HCT116 (cell line): Measurements from ENCODE around the gene ADARB2. TPM values are rescaled to one million over a fixed set of nuclear protein-coding genes. Genes with fewer than 3 reads are reported as not detected.

Experiments used
- ATAC-seq: fragments of 200-7000 bp; cut with Tn5 transposase; 2 replicates; pipeline ENCODE4 v1.9.1; 2020; ENCODE audit warnings: mild to moderate bottlenecking, moderate library complexity
- BruUV-seq: library from RNA; stranded (reverse); fragments of 400-500 nt; replicated peaks from 2 replicates; lab custom pipeline; 2021; lab: Mats Ljungman, UMichigan
- CTCF ChIA-PET: fragments of 300-600 bp; sonication (Branson Sonifier 250); formaldehyde crosslinking; loops from one replicate; lab custom pipeline; 2021; ENCODE audit warnings: antibody characterized with exemption; lab: Charles Lee
- POLR2A ChIA-PET: fragments of 300-600, 350-600 bp; sonication (Branson Sonifier 250); formaldehyde crosslinking; loops from one replicate; lab custom pipeline; 2021; ENCODE audit warnings: antibody characterized with exemption; lab: Charles Lee
- RAD21 ChIA-PET, 2 experiments: fragments of 300-600 bp; sonication (Branson Sonifier 250); formaldehyde crosslinking; loops; one replicate each; lab custom pipeline; 2023; ENCODE audit warnings: low total read pairs in 2 of 2; ENCODE audit not compliant: uncharacterized antibody in 2 of 2, unreplicated experiment in 2 of 2, low non-redundant PET in 1 of 2; lab: Charles Lee
- DNase-seq: peaks from one replicate; pipeline ENCODE4 v3.0.0-alpha.2; 2010; ENCODE audit warnings: low read depth, low spot score
- H2AFZ ChIP-seq: fragments of 200-600 bp; shearing (Covaris generic), sonication (generic); 2 replicates; pipeline ENCODE4 v1.6.1; 2017; ENCODE audit warnings: low read depth, mixed run types, mixed read lengths, antibody characterized with exemption, low read length; ENCODE audit not compliant: poor library complexity, severe bottlenecking
- H3K27ac ChIP-seq: 2 replicates; pipeline ENCODE4 v1.5.1; 2012; ENCODE audit warnings: low read depth, low read length
- H3K27me3 ChIP-seq: fragments of 200-600 bp; sonication (generic); 2 replicates; pipeline ENCODE4 v1.6.1; 2016; ENCODE audit warnings: mixed run types, low read length, mixed read lengths; ENCODE audit not compliant: insufficient read depth
- H3K36me3 ChIP-seq, 2 experiments: fragments of 200-500 bp in 1 of 2; fragments of 200-600 bp in 1 of 2; sonication (Bioruptor generic) in 1 of 2; sonication (generic) in 1 of 2; 2 replicates each; pipeline versions ENCODE4 v1.5.1 to v1.6.1; 2014 to 2016; ENCODE audit warnings: low read length in 2 of 2, inconsistent platforms in 1 of 2, mixed read lengths in 1 of 2, mixed run types in 1 of 2; ENCODE audit not compliant: insufficient read depth in 2 of 2, control insufficient read depth in 1 of 2
- H3K4me1 ChIP-seq, 2 experiments: fragments of 200-600 bp in 1 of 2; sonication (generic) in 1 of 2; 2 replicates each; pipeline versions ENCODE4 v1.5.1 to v1.6.1; 2012 to 2017; ENCODE audit warnings: low read length in 2 of 2, inconsistent platforms in 1 of 2, mild to moderate bottlenecking in 1 of 2, mixed read lengths in 1 of 2, mixed run types in 1 of 2, moderate library complexity in 1 of 2; ENCODE audit not compliant: insufficient read depth in 2 of 2, control insufficient read depth in 1 of 2
- H3K4me2 ChIP-seq: fragments of 200-600 bp; sonication (generic); 2 replicates; pipeline ENCODE4 v1.6.1; 2017; ENCODE audit warnings: mixed run types, low read length, mixed read lengths
- H3K4me3 ChIP-seq, 2 experiments: fragments of 200-600 bp in 1 of 2; sonication (generic) in 1 of 2; replicated peaks in 1 of 2; 2 replicates each; pipeline ENCODE4 v1.5.1; 2011 to 2016; ENCODE audit warnings: low read length in 2 of 2, control low read depth in 1 of 2, low read depth in 1 of 2, mild to moderate bottlenecking in 1 of 2, mixed read lengths in 1 of 2, mixed run types in 1 of 2
- H3K79me2 ChIP-seq: fragments of 200-600 bp; sonication (generic); 2 replicates; pipeline ENCODE4 v1.6.1; 2017; ENCODE audit warnings: mild to moderate bottlenecking, mixed run types, low read length, moderate library complexity, mixed read lengths; ENCODE audit not compliant: insufficient read depth
- H3K9ac ChIP-seq: fragments of 200-600 bp; sonication (generic); 2 replicates; pipeline ENCODE4 v1.6.1; 2016; ENCODE audit warnings: low read length, mixed read lengths
- H3K9me2 ChIP-seq: fragments of 200-600 bp; sonication (generic), shearing (Covaris generic); 2 replicates; pipeline ENCODE4 v1.6.1; 2017; ENCODE audit warnings: mixed run types, mild to moderate bottlenecking, moderate library complexity; ENCODE audit not compliant: insufficient read depth
- H3K9me3 ChIP-seq, 2 experiments: fragments of 200-500 bp in 1 of 2; fragments of 200-600 bp in 1 of 2; sonication (Bioruptor generic) in 1 of 2; sonication (generic) in 1 of 2; 2 replicates each; pipeline ENCODE4 v1.6.1; 2014 to 2017; ENCODE audit warnings: low read length in 2 of 2, mixed read lengths in 2 of 2, inconsistent platforms in 1 of 2, low read depth in 1 of 2, mild to moderate bottlenecking in 1 of 2, mixed run types in 1 of 2, moderate library complexity in 1 of 2; ENCODE audit not compliant: control insufficient read depth in 1 of 2, insufficient read depth in 1 of 2
- H4K20me1 ChIP-seq: fragments of 200-600 bp; sonication (generic), shearing (Covaris generic); 2 replicates; pipeline ENCODE4 v1.6.1; 2017; ENCODE audit warnings: mixed run types, mild to moderate bottlenecking, moderate library complexity; ENCODE audit not compliant: insufficient read depth
- CBX3 ChIP-seq: IDR thresholded peaks from 2 replicates; pipeline ENCODE4 v1.6.1; 2012; ENCODE audit warnings: low read depth
- EGR1 ChIP-seq: IDR thresholded peaks from 2 replicates; pipeline ENCODE4 v1.6.1; 2012; ENCODE audit warnings: low read depth
- ELF1 ChIP-seq: IDR thresholded peaks from 2 replicates; pipeline ENCODE4 v1.6.1; 2012; ENCODE audit warnings: low read depth, borderline replicate concordance
- EZH2 ChIP-seq: fragments of 200-600 bp; sonication (generic); IDR thresholded peaks from 2 replicates; pipeline ENCODE4 v1.6.1; 2017; ENCODE audit warnings: antibody characterized with exemption, mixed run types
- EZH2phosphoT487 ChIP-seq: fragments of 200-600 bp; IDR thresholded peaks from 2 replicates; pipeline ENCODE4 v1.6.1; 2018; ENCODE audit warnings: antibody characterized with exemption, borderline replicate concordance
- MAX ChIP-seq: IDR thresholded peaks from 2 replicates; pipeline ENCODE4 v1.6.1; 2012
- SIN3A ChIP-seq: IDR thresholded peaks from 2 replicates; pipeline ENCODE4 v1.6.1; 2012; ENCODE audit warnings: low read depth
- SRF ChIP-seq: IDR thresholded peaks from 2 replicates; pipeline ENCODE4 v1.6.1; 2012; ENCODE audit warnings: low read depth
- TCF7L2 ChIP-seq: IDR thresholded peaks from 2 replicates; pipeline ENCODE4 v1.7.0; 2011; ENCODE audit warnings: borderline replicate concordance, inconsistent platforms; ENCODE audit not compliant: insufficient read depth, insufficient read length; ENCODE audit errors: extremely low read depth
- YY1 ChIP-seq: IDR thresholded peaks from 2 replicates; pipeline ENCODE4 v1.6.1; 2011; ENCODE audit warnings: low read length, low read depth, moderate library complexity, mild to moderate bottlenecking; ENCODE audit not compliant: insufficient replicate concordance; ENCODE audit errors: extremely low read depth
- intact Hi-C: fragments of 100-400 bp; cut with micrococcal nuclease; formaldehyde crosslinking; loops from 2 replicates; pipeline ENCODE4 v1.10.0; 2022
- total RNA-seq: library from RNA; stranded (reverse); gene quantifications from one replicate; pipeline ENCODE4 v1.2.1, GENCODE V29; 2021; ENCODE audit not compliant: unreplicated experiment
- TF ChIP-seq, protein P1 (sequence below): IDR thresholded peaks from 2 replicates; pipeline ENCODE4 v1.6.1; 2011; ENCODE audit warnings: mild to moderate bottlenecking, low read length, moderate library complexity; ENCODE audit not compliant: insufficient replicate concordance; ENCODE audit errors: extremely low read depth
- TF ChIP-seq, protein P2 (sequence below), 3 experiments: fragments of 200-600 bp in 1 of 3; sonication (generic) in 1 of 3; IDR thresholded peaks in 2 of 3; conservative IDR thresholded peaks in 1 of 3; 2 replicates each; pipeline ENCODE4 v1.5.1; 2012 to 2017; ENCODE audit warnings: low read depth in 2 of 3, low read length in 2 of 3, antibody characterized with exemption in 1 of 3, borderline replicate concordance in 1 of 3, control low read depth in 1 of 3, mild to moderate bottlenecking in 1 of 3, mixed read lengths in 1 of 3, mixed run types in 1 of 3, moderate library complexity in 1 of 3; ENCODE audit not compliant: insufficient read depth in 1 of 3

The ADARB2 gene
- total RNA-seq, 1 experiment from 2014 or later = not detected

DNA sequence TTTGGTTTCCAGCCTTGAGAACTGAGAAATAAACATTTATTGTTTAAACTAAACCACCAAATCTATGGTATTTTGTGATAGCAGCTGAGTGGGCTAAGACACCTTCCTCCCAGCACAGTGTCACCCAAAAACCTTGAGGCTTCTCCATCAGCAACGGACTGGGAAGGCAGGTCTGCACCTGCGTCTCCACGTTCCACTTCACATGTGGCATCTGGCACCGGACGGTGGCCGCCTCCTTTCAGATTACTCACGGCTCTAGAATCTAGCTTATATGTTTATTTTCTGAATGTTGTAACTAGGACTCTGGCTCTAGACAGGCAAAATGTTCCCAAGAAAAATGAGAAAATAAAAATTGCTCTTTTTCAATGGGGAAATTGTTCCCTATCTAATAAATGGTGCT, 201.0 kb downstream of the ADARB2 start (continued):
- TF ChIP-seq SIN3A (no peak), MAX (no peak), ELF1 (no peak), YY1 (no peak), CBX3 (no peak), EGR1 (no peak), TCF7L2 (no peak), SRF (no peak)
- TF ChIP-seq, protein P1, sequence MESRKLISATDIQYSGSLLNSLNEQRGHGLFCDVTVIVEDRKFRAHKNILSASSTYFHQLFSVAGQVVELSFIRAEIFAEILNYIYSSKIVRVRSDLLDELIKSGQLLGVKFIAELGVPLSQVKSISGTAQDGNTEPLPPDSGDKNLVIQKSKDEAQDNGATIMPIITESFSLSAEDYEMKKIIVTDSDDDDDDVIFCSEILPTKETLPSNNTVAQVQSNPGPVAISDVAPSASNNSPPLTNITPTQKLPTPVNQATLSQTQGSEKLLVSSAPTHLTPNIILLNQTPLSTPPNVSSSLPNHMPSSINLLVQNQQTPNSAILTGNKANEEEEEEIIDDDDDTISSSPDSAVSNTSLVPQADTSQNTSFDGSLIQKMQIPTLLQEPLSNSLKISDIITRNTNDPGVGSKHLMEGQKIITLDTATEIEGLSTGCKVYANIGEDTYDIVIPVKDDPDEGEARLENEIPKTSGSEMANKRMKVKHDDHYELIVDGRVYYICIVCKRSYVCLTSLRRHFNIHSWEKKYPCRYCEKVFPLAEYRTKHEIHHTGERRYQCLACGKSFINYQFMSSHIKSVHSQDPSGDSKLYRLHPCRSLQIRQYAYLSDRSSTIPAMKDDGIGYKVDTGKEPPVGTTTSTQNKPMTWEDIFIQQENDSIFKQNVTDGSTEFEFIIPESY = no peak

GRCh38 chr10:1535301-1535965, 201.9 kb downstream of the ADARB2 start:
- H2AFZ ChIP-seq = no peak overlapping the region
- no peak overlapping the region for H3K9ac ChIP-seq
- intact Hi-C loops = no loop called here
- no peak for DNase-seq
- BruUV-seq = no TSS peak
- H3K27ac ChIP-seq = no peak overlapping the region
- no peaks in the 10 kb centered on the region for H3K4me1 ChIP-seq
- H3K36me3 ChIP-seq = no peaks in the 10 kb centered on the region
- H3K9me3 ChIP-seq = no peaks in the 10 kb centered on the region
- ATAC-seq = no peak
- POLR2A ChIA-PET = no interaction called here
- no peaks in the 10 kb centered on the region for H4K20me1 ChIP-seq
- no peaks in the 10 kb centered on the region for H3K27me3 ChIP-seq
- H3K4me2 ChIP-seq = no peak overlapping the region
- TF ChIP-seq EZH2 (no peak), EZH2phosphoT487 (no peak), MAX (no peak)
- TF ChIP-seq, protein P2, sequence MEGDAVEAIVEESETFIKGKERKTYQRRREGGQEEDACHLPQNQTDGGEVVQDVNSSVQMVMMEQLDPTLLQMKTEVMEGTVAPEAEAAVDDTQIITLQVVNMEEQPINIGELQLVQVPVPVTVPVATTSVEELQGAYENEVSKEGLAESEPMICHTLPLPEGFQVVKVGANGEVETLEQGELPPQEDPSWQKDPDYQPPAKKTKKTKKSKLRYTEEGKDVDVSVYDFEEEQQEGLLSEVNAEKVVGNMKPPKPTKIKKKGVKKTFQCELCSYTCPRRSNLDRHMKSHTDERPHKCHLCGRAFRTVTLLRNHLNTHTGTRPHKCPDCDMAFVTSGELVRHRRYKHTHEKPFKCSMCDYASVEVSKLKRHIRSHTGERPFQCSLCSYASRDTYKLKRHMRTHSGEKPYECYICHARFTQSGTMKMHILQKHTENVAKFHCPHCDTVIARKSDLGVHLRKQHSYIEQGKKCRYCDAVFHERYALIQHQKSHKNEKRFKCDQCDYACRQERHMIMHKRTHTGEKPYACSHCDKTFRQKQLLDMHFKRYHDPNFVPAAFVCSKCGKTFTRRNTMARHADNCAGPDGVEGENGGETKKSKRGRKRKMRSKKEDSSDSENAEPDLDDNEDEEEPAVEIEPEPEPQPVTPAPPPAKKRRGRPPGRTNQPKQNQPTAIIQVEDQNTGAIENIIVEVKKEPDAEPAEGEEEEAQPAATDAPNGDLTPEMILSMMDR (IDR thresholded peaks at IDR 0.05 in 2 of 3, conservative IDR thresholded peaks at IDR 0.05 in 1 of 3; ENCODE audit: borderline replicate concordance in 1 of 3, insufficient read depth in 1 of 3, low read depth in 2 of 3, low read length in 2 of 3) = no peak
- no peaks in the 10 kb centered on the region for H3K9me2 ChIP-seq
- RAD21 ChIA-PET = no interaction called here
- no peak overlapping the region for H3K4me3 ChIP-seq
- H3K79me2 ChIP-seq = no peaks in the 10 kb centered on the region
- CTCF ChIA-PET = no interaction called here
